Measurements from ENCODE around the gene ARL14. TPM values are rescaled to one million over a fixed set of nuclear protein-coding genes. Genes with fewer than 3 reads are reported as not detected.

The ARL14 gene
- total and polyA plus RNA-seq, 4 experiments from 2014 or later = not detected

DNA sequence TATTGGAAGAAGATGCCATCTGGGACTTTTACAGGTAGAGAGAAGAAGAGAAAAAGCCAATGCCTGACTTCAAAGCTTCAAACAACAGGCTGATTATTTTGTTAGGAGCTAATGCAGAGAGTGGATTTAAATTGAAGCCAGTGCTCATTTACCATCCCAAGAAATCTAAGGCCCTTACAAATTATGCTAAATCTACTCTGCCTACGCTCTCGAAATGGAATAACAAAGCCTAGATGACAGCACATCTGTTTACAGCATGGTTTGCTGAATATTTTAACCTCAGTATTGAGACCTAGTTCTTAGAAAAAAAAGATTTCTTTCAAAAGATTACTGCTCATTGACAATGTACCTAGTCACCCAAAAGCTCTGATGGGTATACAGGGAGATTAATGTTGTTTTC, 16.2 kb downstream of the ARL14 start:
- no peak overlapping the region for H3K4me3 Mint-ChIP-seq
- Histone ChIP-seq H3K4me3 (ENCODE audit: low read length in 2 of 2) (no peak overlapping the region), H3K36me3 (ENCODE audit: insufficient read depth, low read length) (no peaks in the 10 kb centered on the region), H3K27ac (ENCODE audit: low read depth, low read length) (no peak overlapping the region), H3K9me3 (ENCODE audit: control insufficient read depth in 1 of 2, low read length in 2 of 2) (no peaks in the 10 kb centered on the region), H3K4me1 (ENCODE audit: insufficient read depth, low read length) (no peaks in the 10 kb centered on the region), H3K27me3 (ENCODE audit: insufficient read depth, low read length) (no peaks in the 10 kb centered on the region)
- peaks cover 1 to 2% of the 10 kb centered on the region in 2 donors for H3K27me3 Mint-ChIP-seq
- peaks cover 0 to 7% (median 5%) of the 10 kb centered on the region in 4 donors for H3K4me1 Mint-ChIP-seq
- ChIA-PET CTCF (ENCODE audit: partially characterized antibody) (no interaction called here), POLR2A (ENCODE audit: partially characterized antibody) (no interaction called here)
- no peaks in the 10 kb centered on the region for H3K36me3 Mint-ChIP-seq
- intact Hi-C loops (cut with micrococcal nuclease) = no loop called here
- H3K27ac Mint-ChIP-seq = no peak overlapping the region
- DNase-seq = no peak
- H3K9me3 Mint-ChIP-seq = no peaks in the 10 kb centered on the region

DNA sequence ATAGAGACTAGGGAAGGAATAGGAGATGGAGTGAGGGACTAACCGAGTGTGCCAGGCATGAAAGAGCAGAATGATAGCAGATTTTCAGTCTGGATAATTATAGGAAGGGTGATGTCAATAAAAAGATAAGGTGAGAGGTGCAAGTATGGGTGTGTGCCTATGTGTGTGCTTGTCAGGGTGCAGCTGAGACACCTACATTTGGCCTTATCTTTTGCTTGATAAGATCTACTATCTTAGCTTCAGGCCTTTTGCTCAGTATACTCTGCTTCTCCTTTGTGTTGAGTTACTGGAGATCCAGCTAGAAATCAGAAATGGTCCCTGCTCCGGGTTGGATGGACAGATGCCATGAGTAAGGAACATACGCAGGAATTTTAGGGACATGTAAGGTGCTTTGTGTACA, 17.4 kb downstream of the ARL14 start:
- intact Hi-C loops (cut with micrococcal nuclease) = no loop called here
- Histone ChIP-seq H3K4me1 (ENCODE audit: insufficient read depth, low read length) (no peaks in the 10 kb centered on the region), H3K27me3 (ENCODE audit: insufficient read depth, low read length) (no peaks in the 10 kb centered on the region), H3K4me3 (ENCODE audit: low read length in 2 of 2) (no peak overlapping the region), H3K36me3 (ENCODE audit: insufficient read depth, low read length) (no peaks in the 10 kb centered on the region), H3K27ac (ENCODE audit: low read depth, low read length) (no peak overlapping the region), H3K9me3 (ENCODE audit: control insufficient read depth in 1 of 2, low read length in 2 of 2) (no peaks in the 10 kb centered on the region)
- ChIA-PET CTCF (ENCODE audit: partially characterized antibody) (no interaction called here), POLR2A (ENCODE audit: partially characterized antibody) (no interaction called here)
- H3K4me3 Mint-ChIP-seq = no peak overlapping the region
- H3K9me3 Mint-ChIP-seq = no peaks in the 10 kb centered on the region
- DNase-seq = no peak
- no peaks in the 10 kb centered on the region for H3K36me3 Mint-ChIP-seq
- H3K27ac Mint-ChIP-seq = no peak overlapping the region
- peaks cover 0 to 7% (median 5%) of the 10 kb centered on the region in 4 donors for H3K4me1 Mint-ChIP-seq
- peaks cover 0 to 1% of the 10 kb centered on the region in 2 donors for H3K27me3 Mint-ChIP-seq

DNA sequence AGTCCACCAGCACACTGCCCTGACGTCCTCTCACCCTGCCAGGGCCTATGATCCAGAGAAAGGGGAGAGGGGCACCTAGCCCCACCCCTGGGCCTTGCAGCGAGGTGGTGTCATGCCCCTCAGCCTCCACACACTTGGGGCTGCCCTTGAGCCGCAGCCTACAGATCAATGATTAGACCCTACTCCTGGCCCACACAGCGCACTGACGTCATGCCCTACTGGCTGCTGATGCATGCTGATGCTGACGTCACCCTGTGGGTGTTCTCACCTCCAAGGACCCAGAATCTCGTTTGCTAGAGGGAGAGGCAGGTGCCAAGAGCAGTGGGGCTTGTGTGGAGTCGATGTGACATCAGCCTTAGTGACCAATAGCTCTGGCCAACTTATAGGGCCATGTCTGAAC, 18.0 kb downstream of the ARL14 start:
- Mint-ChIP-seq H3K9me3 (no peaks in the 10 kb centered on the region), H3K27ac (no peak overlapping the region), H3K4me3 (no peak overlapping the region), H3K36me3 (no peaks in the 10 kb centered on the region), H3K27me3 (peaks cover 0 to 2% of the 10 kb centered on the region in 2 donors), H3K4me1 (peaks cover 0 to 7% (median 5%) of the 10 kb centered on the region in 4 donors)
- no peaks in the 10 kb centered on the region for H3K36me3 ChIP-seq (ENCODE audit: insufficient read depth, low read length)
- H3K4me3 ChIP-seq (ENCODE audit: low read length in 2 of 2) = no peak overlapping the region
- intact Hi-C loops (cut with micrococcal nuclease) = no loop called here
- no peaks in the 10 kb centered on the region for H3K9me3 ChIP-seq (ENCODE audit: control insufficient read depth in 1 of 2, low read length in 2 of 2)
- no peak for DNase-seq
- no peak overlapping the region for H3K27ac ChIP-seq (ENCODE audit: low read depth, low read length)
- ChIA-PET CTCF (ENCODE audit: partially characterized antibody) (interaction anchor here (1.0 kb wide), 1 partner anchor 247 kb away, joined by 3 read pairs; no protein-coding TSS in a partner anchor), POLR2A (ENCODE audit: partially characterized antibody) (no interaction called here)
- H3K27me3 ChIP-seq (ENCODE audit: insufficient read depth, low read length) = no peaks in the 10 kb centered on the region
- no peaks in the 10 kb centered on the region for H3K4me1 ChIP-seq (ENCODE audit: insufficient read depth, low read length)

DNA sequence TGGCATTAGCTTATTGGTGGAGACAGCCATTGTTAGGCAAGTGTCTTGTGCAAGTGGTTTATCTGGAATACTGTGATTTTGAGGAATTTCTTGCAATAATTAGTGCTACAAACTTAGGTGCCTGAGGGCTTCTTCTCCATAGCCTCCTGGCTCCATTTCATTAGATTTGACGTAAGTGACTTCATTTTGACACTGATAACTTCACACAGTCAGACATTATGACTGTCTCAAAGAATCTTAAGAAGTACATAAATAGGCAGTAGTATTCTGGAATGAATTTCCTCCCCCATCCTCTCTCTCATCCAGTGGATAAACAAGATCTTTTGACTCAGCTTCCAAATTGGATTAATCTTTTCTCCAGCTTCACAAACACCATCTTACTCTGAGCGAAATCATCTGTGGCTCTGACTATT, 19.0 kb downstream of the ARL14 start:
- Mint-ChIP-seq H3K27me3 (peaks cover 4 to 6% of the 10 kb centered on the region in 2 donors), H3K9me3 (no peaks in the 10 kb centered on the region), H3K4me3 (no peak overlapping the region), H3K27ac (no peak overlapping the region), H3K4me1 (peaks cover 0 to 7% (median 5%) of the 10 kb centered on the region in 4 donors), H3K36me3 (no peaks in the 10 kb centered on the region)
- no peaks in the 10 kb centered on the region for H3K4me1 ChIP-seq (ENCODE audit: insufficient read depth, low read length)
- no peaks in the 10 kb centered on the region for H3K36me3 ChIP-seq (ENCODE audit: insufficient read depth, low read length)
- intact Hi-C loops (cut with micrococcal nuclease) = no loop called here
- no peak overlapping the region for H3K4me3 ChIP-seq (ENCODE audit: low read length in 2 of 2)
- H3K27ac ChIP-seq (ENCODE audit: low read depth, low read length) = no peak overlapping the region
- CTCF ChIA-PET (ENCODE audit: partially characterized antibody) = no interaction called here
- POLR2A ChIA-PET (ENCODE audit: partially characterized antibody) = no interaction called here
- DNase-seq = no peak
- H3K9me3 ChIP-seq (ENCODE audit: control insufficient read depth in 1 of 2, low read length in 2 of 2) = no peaks in the 10 kb centered on the region
- no peaks in the 10 kb centered on the region for H3K27me3 ChIP-seq (ENCODE audit: insufficient read depth, low read length)

DNA sequence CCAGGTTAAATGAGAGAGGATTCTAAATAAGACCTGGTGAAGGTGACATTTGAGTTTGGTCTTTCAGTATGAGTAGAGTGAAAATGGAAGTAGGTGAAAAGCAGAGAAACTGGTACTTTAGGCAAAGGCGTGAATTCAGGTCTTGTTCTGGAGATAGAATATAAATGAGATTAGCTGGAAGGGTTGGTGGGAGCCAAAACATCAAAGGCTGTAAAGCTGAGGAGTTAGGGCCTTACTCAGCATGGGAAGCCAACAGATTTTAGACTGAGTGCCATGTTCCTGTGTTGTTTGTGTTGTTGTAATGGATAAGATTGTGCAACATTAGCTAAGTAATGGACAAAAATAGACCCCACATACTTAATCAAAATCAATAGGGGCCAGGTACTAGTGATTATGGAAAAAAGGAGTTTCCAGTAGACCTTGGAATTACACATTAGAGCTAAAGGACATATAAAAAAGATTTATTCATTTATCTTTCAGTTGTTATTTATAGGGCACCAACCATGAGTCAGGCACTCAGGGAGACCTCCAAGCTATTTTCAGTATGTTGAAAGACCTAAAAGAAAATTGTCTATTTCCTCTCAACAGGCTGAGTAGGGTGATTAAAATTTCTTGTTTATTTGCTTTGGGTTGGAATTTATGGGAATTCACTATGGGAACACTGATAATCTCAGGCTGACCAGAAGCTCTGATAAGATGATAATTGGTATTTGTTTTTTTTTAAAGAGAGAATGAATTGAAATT, 20.8 kb downstream of the ARL14 start:
- Mint-ChIP-seq H3K9me3 (no peaks in the 10 kb centered on the region), H3K4me3 (no peak overlapping the region), H3K36me3 (no peaks in the 10 kb centered on the region), H3K4me1 (peaks cover 0 to 2% (median under 1%) of the 10 kb centered on the region in 4 donors), H3K27me3 (peaks cover 7 to 11% of the 10 kb centered on the region in 2 donors), H3K27ac (no peak overlapping the region)
- no peak for DNase-seq
- ChIA-PET POLR2A (ENCODE audit: partially characterized antibody) (no interaction called here), CTCF (ENCODE audit: partially characterized antibody) (interaction anchor here (1.1 to 1.7 kb wide), 4 partner anchors 8 to 245 kb away, joined by 3 to 8 read pairs (median 4); no protein-coding TSS in a partner anchor)
- no peaks in the 10 kb centered on the region for H3K27me3 ChIP-seq (ENCODE audit: insufficient read depth, low read length)
- H3K27ac ChIP-seq (ENCODE audit: low read depth, low read length) = no peak overlapping the region
- no peak overlapping the region for H3K4me3 ChIP-seq (ENCODE audit: low read length in 2 of 2)
- no peaks in the 10 kb centered on the region for H3K4me1 ChIP-seq (ENCODE audit: insufficient read depth, low read length)
- no peaks in the 10 kb centered on the region for H3K9me3 ChIP-seq (ENCODE audit: control insufficient read depth in 1 of 2, low read length in 2 of 2)
- intact Hi-C loops (cut with micrococcal nuclease) = no loop called here
- no peaks in the 10 kb centered on the region for H3K36me3 ChIP-seq (ENCODE audit: insufficient read depth, low read length)

DNA sequence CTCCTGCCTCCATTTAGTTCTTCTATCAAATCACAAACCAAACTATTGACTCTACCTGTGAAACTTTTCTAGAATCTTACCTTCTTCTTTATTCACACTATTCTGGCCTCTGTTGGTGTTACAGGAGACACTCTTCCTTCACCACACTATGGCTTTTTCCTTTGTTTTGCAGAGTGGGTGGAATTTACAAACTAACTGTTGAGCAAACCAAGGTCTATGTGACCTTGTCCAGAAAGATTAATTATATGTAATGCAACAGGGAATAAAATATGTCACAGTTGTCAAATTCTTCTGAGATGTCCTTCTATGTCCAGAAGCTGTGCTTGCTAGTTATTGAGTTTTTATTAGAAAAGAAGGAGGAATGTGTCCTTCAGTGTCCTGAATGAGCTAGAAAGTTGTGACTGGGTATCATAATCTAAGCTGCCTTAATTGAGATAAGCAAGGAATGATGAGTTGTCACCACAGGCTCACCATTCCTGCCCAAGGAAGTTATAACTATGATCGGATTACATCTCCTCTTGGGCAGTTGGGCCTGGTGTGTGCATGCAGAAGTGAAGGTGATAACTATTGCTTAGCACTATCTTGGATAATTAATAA, 21.7 kb downstream of the ARL14 start:
- Mint-ChIP-seq H3K36me3 (no peaks in the 10 kb centered on the region), H3K9me3 (no peaks in the 10 kb centered on the region), H3K4me1 (no peaks in the 10 kb centered on the region), H3K27me3 (peaks cover 7 to 14% of the 10 kb centered on the region in 2 donors), H3K4me3 (no peak overlapping the region), H3K27ac (no peak overlapping the region)
- CTCF ChIA-PET (ENCODE audit: partially characterized antibody) = interaction anchor here (0.6 to 1.7 kb wide), 4 partner anchors 10 to 243 kb away, joined by 3 to 8 read pairs (median 3); no protein-coding TSS in a partner anchor
- intact Hi-C loops (cut with micrococcal nuclease) = no loop called here
- no peak for DNase-seq
- Histone ChIP-seq H3K4me3 (ENCODE audit: low read length in 2 of 2) (no peak overlapping the region), H3K9me3 (ENCODE audit: control insufficient read depth in 1 of 2, low read length in 2 of 2) (no peaks in the 10 kb centered on the region), H3K4me1 (ENCODE audit: insufficient read depth, low read length) (no peaks in the 10 kb centered on the region), H3K36me3 (ENCODE audit: insufficient read depth, low read length) (no peaks in the 10 kb centered on the region), H3K27me3 (ENCODE audit: insufficient read depth, low read length) (no peaks in the 10 kb centered on the region), H3K27ac (ENCODE audit: low read depth, low read length) (no peak overlapping the region)
- POLR2A ChIA-PET (ENCODE audit: partially characterized antibody) = no interaction called here

DNA sequence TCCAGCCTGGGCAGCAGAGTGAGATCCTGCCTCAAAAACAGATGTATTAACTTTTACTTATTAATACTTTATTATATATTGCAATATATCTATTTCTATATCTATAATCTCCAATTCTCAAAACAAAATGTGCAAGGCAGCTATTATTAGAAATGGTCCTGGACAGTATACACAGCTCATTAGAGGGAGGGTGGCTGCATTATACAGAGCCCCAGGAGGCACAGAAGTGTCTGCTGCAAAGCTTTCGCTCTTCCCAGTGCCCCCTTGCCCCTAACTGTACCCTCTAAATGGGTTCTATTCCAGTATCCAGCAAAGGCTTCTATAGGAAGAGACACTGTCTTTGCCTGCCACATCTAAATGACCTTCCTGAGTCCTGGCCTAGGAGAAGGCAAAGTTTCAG, 24.5 kb downstream of the ARL14 start:
- no peaks in the 10 kb centered on the region for H3K4me1 ChIP-seq (ENCODE audit: insufficient read depth, low read length)
- H3K27ac Mint-ChIP-seq = no peak overlapping the region
- no peaks in the 10 kb centered on the region for H3K9me3 ChIP-seq (ENCODE audit: control insufficient read depth in 1 of 2, low read length in 2 of 2)
- H3K27me3 Mint-ChIP-seq = peaks cover 14 to 23% of the 10 kb centered on the region in 2 donors
- ChIA-PET POLR2A (ENCODE audit: partially characterized antibody) (no interaction called here), CTCF (ENCODE audit: partially characterized antibody) (interaction anchor here (1.1 kb wide), 1 partner anchor 240 kb away, joined by 4 read pairs; no protein-coding TSS in a partner anchor)
- H3K4me3 ChIP-seq (ENCODE audit: low read length in 2 of 2) = no peak overlapping the region
- H3K36me3 ChIP-seq (ENCODE audit: insufficient read depth, low read length) = no peaks in the 10 kb centered on the region
- H3K9me3 Mint-ChIP-seq = no peaks in the 10 kb centered on the region
- no peak overlapping the region for H3K4me3 Mint-ChIP-seq
- DNase-seq = no peak
- intact Hi-C loops (cut with micrococcal nuclease) = no loop called here
- H3K4me1 Mint-ChIP-seq = no peaks in the 10 kb centered on the region
- H3K36me3 Mint-ChIP-seq = no peaks in the 10 kb centered on the region
- no peaks in the 10 kb centered on the region for H3K27me3 ChIP-seq (ENCODE audit: insufficient read depth, low read length)
- H3K27ac ChIP-seq (ENCODE audit: low read depth, low read length) = no peak overlapping the region
